Suprapubic skin (tissue), 3 donors: ENCODE data around the gene KCNIP3.

Experiments used
- CTCF ChIP-seq, 2 donors: fragments of 200-600 bp in 1 of 2; fragments of 450-650 bp in 1 of 2; sonication (generic) in 1 of 2; IDR thresholded peaks; one replicate each; pipeline ENCODE4 v1.5.1; 2016 to 2019; ENCODE audit warnings: antibody characterized with exemption in 2 of 2, mild to moderate bottlenecking in 1 of 2, moderate library complexity in 1 of 2
- POLR2AphosphoS5 ChIP-seq, 3 donors: sonication (generic); formaldehyde crosslinking; IDR thresholded peaks; one replicate each; pipeline ENCODE4 v1.6.1; 2017; ENCODE audit warnings: antibody characterized with exemption in 3 of 3

- TF ChIP-seq CTCF (IDR thresholded peaks at IDR 0.05): no peak
- TF ChIP-seq POLR2AphosphoS5 (IDR thresholded peaks at IDR 0.05): no peak
Measured at GRCh38 chr2:95271381-95271971, 25.7 kb upstream of the KCNIP3 start.
